Nephron progenitor cell (in vitro differentiated cells): Measurements from ENCODE around the gene VAMP8.

Experiments
- DNase-seq: peaks from one replicate; pipeline ENCODE4 v3.0.0; 2021
- H3K27ac Mint-ChIP-seq: 2 replicates; pipeline ENCODE4 v1.8.0; 2021; ENCODE audit warnings: mild to moderate bottlenecking, moderate library complexity, mixed read lengths
- H3K27me3 Mint-ChIP-seq: 2 replicates; pipeline ENCODE4 v1.8.0; 2021; ENCODE audit warnings: mild to moderate bottlenecking, low read depth, mixed read lengths; ENCODE audit not compliant: poor library complexity
- H3K36me3 Mint-ChIP-seq: 2 replicates; pipeline ENCODE4 v1.8.0; 2021; ENCODE audit warnings: low read depth, mixed read lengths
- H3K4me1 Mint-ChIP-seq: 2 replicates; pipeline ENCODE4 v1.8.0; 2021; ENCODE audit warnings: mixed read lengths
- H3K4me3 Mint-ChIP-seq: 2 replicates; pipeline ENCODE4 v1.8.0; 2021; ENCODE audit warnings: mild to moderate bottlenecking, moderate library complexity, mixed read lengths
- H3K9me3 Mint-ChIP-seq: 2 replicates; pipeline ENCODE4 v1.8.0; 2021; ENCODE audit warnings: mild to moderate bottlenecking, moderate library complexity, mixed read lengths
- TF ChIP-seq, protein P1 (sequence below): fragments of 200-600 bp; sonication (generic); IDR thresholded peaks from 2 replicates; pipeline ENCODE4 v1.5.0; 2021; ENCODE audit warnings: antibody characterized with exemption

Gene VAMP8

DNA sequence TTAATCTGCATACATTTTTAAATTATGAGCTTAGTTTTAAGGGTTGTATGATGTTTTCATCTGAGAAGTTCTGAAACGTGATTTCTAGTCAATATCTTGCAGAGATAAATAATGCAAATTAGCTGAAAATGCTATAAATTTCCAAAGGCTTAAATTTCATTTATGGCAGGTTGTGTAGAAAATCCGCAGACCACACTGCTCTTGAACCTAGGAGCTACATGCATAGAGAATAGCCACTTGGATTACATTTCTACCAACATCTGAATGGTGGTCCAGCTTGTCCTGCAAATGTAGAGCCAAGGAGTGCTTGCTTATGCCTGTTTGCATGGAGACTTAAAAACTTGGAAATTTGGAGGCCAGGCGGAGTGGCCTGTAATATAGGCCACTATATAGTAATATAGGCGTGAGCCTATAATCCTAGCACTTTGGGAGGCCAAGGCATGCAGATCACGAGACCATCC lies 31.6 kb upstream of the VAMP8 start:
- Mint-ChIP-seq H3K27me3 (no peaks in the 10 kb centered on the region), H3K9me3 (no peaks in the 10 kb centered on the region), H3K36me3 (peaks cover 49% of the 10 kb centered on the region), H3K4me1 (peaks cover 47% of the 10 kb centered on the region), H3K27ac (no peak overlapping the region), H3K4me3 (no peak overlapping the region)
- TF ChIP-seq, protein P1, sequence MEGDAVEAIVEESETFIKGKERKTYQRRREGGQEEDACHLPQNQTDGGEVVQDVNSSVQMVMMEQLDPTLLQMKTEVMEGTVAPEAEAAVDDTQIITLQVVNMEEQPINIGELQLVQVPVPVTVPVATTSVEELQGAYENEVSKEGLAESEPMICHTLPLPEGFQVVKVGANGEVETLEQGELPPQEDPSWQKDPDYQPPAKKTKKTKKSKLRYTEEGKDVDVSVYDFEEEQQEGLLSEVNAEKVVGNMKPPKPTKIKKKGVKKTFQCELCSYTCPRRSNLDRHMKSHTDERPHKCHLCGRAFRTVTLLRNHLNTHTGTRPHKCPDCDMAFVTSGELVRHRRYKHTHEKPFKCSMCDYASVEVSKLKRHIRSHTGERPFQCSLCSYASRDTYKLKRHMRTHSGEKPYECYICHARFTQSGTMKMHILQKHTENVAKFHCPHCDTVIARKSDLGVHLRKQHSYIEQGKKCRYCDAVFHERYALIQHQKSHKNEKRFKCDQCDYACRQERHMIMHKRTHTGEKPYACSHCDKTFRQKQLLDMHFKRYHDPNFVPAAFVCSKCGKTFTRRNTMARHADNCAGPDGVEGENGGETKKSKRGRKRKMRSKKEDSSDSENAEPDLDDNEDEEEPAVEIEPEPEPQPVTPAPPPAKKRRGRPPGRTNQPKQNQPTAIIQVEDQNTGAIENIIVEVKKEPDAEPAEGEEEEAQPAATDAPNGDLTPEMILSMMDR = no peak
- no peak for DNase-seq

DNA sequence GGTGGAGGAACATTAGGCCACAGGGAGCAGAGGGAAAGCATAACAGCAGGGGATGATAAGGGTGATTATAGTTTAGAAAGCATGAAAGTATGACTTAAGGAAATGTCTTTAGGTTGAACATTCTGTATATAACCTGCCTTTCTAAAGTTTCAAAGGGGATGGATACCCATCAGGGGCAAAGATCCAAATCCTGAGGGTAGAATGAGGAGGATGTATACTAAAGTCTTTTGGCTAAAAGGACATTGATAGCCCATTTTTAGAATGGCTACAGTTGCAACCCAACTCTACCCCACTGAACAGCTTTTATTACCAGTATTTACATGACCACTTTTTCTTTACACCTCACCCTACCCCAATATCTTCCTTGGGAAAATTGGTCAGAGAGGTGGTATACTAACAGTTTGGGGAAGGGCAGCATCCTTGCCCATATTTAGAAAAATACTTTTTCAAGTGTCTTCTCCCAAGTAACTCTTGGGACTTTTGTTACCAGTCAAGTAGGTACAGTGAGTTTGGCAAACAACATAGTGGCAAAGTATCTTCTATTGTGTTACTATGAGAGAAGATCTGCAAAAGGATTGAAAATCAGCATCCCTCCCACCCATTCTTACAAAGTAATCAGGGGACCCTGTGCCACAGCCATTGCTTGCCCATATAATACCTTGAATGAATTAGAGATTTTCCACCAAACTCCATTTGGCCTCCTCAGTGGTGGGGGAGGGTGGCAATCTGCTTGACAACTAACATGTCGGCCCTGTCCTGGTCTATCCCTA lies 30.1 kb upstream of the VAMP8 start:
- no peaks in the 10 kb centered on the region for H3K9me3 Mint-ChIP-seq
- H3K27ac Mint-ChIP-seq = peak overlapping the region; percentile 76
- DNase-seq = no peak
- H3K4me3 Mint-ChIP-seq = no peak overlapping the region
- TF ChIP-seq, protein P1 = no peak
- peaks cover 32% of the 10 kb centered on the region for H3K4me1 Mint-ChIP-seq
- no peaks in the 10 kb centered on the region for H3K27me3 Mint-ChIP-seq
- H3K36me3 Mint-ChIP-seq = peaks cover 44% of the 10 kb centered on the region

DNA sequence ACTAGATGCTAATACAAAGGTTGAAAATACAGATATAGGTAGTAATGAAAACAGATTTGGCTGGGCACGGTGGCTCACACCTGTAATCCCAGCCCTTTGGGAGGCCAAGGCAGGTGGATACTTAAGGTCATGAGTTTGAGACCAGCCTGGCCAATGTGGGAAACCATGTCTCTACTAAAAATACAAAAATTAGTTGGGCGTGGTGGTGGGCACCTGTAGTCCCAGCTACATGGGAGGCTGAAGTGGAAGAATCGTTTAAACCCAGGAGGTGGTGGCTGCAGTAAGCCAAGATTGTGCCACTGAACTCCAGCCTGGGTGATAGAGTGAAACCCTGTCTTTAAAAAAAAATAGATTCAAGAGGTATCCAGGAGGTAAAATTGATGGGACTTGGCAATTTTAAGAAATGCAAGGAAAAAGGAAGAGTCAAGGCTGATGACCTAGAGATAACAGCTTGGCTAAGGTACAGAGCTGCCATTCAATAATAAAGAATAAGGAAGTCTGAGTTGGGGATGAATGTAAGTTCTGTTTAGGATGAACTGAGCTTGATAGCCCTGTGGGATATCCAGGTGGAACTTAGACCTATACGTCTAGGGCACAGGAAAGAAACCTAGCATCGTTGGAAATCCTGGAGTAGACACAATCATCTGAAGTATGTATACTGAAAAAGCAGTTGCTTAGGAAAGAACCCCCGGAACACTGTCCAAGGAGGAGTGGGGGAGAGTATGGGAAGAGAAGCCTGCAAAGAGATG lies 29.4 kb upstream of the VAMP8 start:
- Mint-ChIP-seq H3K4me3 (no peak overlapping the region), H3K27ac (peak overlapping the region; percentile 76), H3K36me3 (peaks cover 36% of the 10 kb centered on the region), H3K4me1 (peaks cover 24% of the 10 kb centered on the region), H3K9me3 (no peaks in the 10 kb centered on the region), H3K27me3 (no peaks in the 10 kb centered on the region)
- DNase-seq = no peak
- TF ChIP-seq, protein P1 = no peak

DNA sequence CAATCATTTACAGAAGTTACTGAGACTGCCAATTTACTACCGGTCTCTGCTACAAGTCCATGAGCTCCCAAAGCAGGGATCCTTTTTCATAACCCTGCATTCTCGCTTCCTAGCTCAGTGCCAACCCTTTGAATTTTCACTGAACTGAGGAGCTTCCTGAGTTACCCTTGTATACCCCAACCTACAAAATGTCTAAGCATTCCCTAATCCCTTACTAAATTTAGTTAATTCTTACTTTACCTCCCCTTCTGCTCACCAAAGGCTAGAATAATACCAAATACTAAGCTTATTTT lies 28.8 kb upstream of the VAMP8 start:
- TF ChIP-seq, protein P1 = no peak
- Mint-ChIP-seq H3K27ac (peak overlapping the region; percentile 76), H3K4me3 (no peak overlapping the region), H3K9me3 (no peaks in the 10 kb centered on the region), H3K27me3 (no peaks in the 10 kb centered on the region), H3K4me1 (peaks cover 19% of the 10 kb centered on the region), H3K36me3 (peaks cover 32% of the 10 kb centered on the region)
- DNase-seq = no peak

DNA sequence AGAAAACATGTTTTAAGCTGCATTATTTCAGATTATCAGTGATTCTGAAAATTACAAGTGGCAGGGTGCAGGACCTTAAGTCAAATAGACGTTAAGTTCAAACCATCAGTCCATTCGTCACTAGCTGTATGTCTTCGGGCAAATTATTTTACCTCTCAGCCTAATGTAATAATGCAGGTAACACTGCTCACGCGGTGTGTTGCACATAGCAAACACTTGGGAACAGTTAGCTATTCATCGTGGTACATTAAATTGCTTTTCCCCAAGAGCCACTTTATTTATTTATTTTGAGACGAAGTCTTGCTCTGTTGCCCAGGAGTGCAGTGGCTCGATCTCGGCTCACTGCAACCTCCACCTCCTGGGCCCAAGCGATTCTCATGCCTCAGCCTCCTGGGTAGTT lies 28.3 kb upstream of the VAMP8 start:
- DNase-seq = no peak
- Mint-ChIP-seq H3K27me3 (no peaks in the 10 kb centered on the region), H3K4me1 (peaks cover 14% of the 10 kb centered on the region), H3K9me3 (no peaks in the 10 kb centered on the region), H3K4me3 (no peak overlapping the region), H3K27ac (no peak overlapping the region), H3K36me3 (peaks cover 34% of the 10 kb centered on the region)
- TF ChIP-seq, protein P1 = no peak
